ENCODE results near the gene KMT2B.
"Not testable (repeated sequence)": the region's sequence is repeated elsewhere in the genome, so short reads cannot be mapped to it uniquely, and the experiment has no call there.

Gene KMT2B

GRCh38 chr19:35712567-35713505 is 5.0 kb upstream of the KMT2B start:
- no peak for DNase-seq (ENCODE audit: low spot score)

DNA sequence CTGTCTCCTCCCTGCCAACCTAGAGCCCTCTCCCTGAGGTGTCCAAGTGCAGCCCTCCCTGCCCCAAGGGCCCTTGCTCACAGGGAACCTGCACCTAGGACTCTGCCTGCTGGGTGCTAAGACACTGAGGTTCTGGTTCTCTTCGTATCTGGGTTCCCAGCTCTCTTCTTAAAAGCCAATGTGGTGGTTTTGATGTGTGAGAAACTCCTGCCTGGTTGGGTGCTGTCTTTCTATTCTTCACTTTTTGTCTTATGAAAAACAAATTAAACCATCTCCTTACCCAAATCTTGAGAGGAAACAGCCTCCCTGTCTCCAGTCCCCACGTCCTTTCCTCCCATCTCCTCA is 4.3 kb upstream of the KMT2B start:
- DNase-seq (ENCODE audit: low spot score) = no peak

GRCh38 chr19:35713904-35714495 is 3.8 kb upstream of the KMT2B start:
- no peak for DNase-seq (ENCODE audit: low spot score)

DNA sequence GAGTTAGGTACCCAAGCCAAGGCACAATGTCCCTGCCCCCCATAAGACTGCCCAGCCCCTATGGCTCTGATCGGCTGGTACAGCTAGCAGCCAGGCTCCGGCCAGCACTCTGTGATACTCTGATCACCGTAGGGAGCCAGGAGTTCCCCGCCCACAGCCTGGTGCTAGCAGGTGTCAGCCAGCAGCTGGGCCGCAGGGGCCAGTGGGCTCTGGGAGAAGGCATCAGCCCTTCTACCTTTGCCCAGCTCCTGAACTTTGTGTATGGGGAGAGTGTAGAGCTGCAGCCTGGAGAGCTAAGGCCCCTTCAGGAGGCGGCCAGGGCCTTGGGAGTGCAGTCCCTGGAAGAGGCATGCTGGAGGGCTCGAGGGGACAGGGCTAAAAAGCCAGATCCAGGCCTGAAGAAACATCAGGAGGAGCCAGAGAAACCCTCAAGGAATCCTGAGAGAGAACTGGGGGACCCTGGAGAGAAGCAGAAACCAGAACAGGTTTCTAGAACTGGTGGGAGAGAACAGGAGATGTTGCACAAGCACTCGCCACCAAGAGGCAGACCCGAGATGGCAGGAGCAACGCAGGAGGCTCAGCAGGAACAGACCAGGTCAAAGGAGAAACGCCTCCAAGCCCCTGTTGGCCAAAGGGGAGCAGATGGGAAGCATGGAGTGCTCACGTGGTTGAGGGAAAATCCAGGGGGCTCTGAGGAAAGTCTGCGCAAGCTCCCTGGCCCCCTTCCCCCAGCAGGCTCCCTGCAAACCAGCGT is 3.0 kb upstream of the KMT2B start:
- DNase-seq (ENCODE audit: low spot score) = peak; percentile 72

DNA sequence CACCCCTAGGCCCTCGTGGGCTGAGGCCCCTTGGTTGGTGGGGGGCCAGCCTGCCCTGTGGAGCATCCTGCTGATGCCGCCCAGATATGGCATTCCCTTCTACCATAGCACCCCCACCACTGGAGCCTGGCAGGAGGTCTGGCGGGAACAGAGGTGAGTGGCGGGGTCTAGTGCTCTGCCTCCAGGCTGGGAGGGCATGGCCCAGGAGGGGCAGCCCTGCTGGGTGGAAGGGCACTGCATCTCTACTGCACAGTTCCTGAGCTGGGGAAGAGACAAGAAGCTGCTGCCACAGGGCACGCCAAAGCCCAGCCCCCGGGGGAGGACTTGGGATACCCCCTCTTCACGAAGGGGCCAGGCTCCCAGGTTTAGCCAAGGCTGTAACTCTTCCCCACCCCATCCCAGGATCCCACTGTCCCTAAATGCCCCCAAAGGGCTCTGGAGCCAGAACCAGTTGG is 2.4 kb upstream of the KMT2B start:
- DNase-seq (ENCODE audit: low spot score) = no peak

DNA sequence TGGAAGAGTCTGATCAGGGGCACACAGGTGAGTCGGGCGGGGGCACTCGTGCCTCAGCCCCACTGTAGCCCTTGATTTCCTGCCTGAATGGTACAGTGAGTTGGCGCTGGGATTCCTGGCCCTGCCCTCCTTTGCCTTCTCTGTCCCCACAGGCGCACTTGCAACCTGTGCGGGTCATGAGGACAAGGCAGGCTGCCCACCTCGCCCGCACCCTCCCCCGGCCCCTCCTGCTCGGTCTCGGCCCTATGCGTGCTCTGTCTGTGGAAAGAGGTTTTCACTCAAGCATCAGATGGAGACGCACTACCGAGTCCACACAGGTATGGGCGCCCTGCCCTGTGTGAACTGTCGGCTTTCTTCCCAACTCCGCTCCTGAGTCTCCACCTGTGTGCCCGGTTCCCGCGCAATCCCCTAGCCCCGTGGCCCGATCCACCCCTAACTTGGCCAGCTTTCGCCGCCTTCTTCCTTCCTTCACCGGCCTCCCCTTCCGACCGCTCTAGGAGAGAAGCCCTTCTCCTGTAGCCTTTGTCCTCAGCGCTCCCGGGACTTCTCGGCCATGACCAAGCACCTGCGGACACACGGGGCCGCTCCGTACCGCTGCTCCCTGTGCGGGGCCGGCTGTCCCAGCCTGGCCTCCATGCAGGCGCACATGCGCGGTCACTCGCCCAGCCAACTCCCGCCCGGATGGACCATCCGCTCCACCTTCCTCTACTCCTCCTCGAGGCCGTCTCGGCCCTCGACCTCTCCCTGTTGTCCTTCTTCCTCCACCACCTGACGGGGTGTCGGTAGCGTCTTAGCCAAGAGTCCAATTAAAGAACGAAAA is 1.6 kb upstream of the KMT2B start:
- DNase-seq (ENCODE audit: low spot score) = peak; percentile 79

- DNase-seq (ENCODE audit: low spot score) = peak; percentile 100
Observed at GRCh38 chr19:35716801-35717664, 770 bp upstream of the KMT2B start.

DNA sequence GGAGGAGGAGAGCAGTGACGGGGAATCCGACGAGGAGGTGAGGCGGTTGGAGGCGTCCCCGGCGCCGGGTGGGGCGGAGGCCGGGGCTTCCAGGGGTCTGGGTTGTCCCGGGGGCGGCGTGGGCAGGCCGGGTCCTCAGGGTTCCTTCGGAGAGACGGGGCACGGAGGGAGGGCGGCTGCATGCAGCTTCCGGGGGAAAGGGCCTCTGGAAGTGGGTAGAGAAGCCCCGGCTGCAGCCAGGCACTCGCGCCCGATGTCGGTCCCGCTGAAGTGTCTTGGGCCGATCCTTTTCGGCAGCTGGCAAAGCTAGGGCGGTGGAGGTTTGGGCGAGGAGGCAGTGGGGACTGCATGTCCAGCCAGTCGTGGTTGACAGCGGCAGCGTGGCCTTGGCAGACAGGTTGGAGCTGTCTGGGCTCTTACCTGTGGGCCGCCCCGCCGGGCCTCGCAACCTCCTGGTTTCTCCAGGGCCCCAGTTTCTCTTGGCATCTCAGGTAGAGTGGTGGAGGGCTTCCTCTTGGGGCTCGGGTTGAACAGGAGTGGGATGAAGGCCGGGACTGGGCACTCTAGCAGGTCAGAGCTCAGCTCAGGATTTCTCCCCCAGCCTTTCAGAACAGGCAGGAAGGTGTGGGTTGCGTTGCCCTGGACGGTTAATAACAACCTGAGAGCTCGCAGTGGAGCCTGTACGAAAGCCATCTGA is 690 bp downstream of the KMT2B start:
- peak; percentile 52 for DNase-seq (ENCODE audit: low spot score)

DNA sequence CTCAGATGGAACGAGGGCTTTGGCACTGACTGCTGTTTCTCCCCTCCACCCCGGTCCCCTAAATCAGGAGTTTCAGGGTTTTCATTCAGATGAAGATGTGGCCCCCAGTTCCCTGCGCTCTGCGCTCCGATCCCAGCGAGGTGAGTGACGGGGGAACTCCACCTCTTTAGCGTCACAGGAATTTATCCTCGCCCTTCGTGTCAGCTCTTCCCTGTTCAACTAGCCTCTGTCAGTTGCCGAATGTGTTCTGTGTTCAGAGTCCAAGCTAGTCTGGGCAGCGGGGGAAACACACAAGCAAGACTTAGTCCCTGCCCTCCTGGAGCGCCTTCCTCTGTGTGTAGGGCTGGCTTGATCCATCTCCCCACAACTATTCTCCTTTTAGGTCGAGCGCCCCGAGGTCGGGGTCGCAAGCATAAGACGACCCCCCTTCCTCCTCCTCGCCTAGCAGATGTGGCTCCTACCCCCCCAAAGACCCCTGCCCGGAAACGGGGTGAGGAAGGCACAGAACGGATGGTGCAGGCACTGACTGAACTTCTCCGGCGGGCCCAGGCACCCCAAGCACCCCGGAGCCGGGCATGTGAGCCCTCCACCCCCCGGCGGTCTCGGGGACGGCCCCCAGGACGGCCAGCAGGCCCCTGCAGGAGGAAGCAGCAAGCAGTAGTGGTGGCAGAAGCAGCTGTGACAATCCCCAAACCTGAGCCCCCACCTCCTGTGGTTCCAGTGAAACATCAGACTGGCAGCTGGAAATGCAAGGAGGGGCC is 1.8 kb downstream of the KMT2B start:
- DNase-seq (ENCODE audit: low spot score) = no peak

GRCh38 chr19:35720163-35720524 is 2.3 kb downstream of the KMT2B start:
- DNase-seq (ENCODE audit: low spot score) = no peak

DNA sequence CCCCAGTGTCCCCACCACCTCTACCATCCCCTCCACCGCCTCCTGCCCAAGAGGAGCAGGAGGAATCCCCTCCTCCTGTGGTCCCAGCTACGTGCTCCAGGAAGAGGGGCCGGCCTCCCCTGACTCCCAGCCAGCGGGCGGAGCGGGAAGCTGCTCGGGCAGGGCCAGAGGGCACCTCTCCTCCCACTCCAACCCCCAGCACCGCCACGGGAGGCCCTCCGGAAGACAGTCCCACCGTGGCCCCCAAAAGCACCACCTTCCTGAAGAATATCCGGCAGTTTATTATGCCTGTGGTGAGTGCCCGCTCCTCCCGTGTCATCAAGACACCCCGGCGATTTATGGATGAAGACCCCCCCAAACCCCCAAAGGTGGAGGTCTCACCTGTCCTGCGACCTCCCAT is 2.8 kb downstream of the KMT2B start:
- DNase-seq (ENCODE audit: low spot score) = no peak

- DNase-seq (ENCODE audit: low spot score) = no peak
Observed at GRCh38 chr19:35721374-35721773, 3.6 kb downstream of the KMT2B start.

GRCh38 chr19:35722461-35722860 is 4.7 kb downstream of the KMT2B start:
- no peak for DNase-seq (ENCODE audit: low spot score)

DNA sequence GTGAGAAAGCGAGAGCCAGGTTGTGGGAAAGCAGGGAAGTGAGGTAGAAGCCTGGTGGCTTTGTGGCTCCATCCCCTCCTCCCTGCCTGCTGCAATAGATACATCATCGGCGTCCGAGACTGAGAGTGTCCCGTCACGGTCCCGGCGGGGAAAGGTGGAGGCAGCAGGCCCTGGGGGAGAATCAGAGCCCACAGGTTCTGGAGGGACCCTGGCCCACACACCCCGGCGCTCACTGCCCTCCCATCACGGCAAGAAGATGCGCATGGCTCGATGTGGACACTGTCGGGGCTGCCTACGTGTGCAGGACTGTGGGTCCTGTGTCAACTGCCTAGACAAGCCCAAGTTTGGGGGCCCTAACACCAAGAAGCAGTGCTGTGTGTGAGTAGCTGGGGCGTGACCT is 5.1 kb downstream of the KMT2B start:
- no peak for DNase-seq (ENCODE audit: low spot score)

DNA sequence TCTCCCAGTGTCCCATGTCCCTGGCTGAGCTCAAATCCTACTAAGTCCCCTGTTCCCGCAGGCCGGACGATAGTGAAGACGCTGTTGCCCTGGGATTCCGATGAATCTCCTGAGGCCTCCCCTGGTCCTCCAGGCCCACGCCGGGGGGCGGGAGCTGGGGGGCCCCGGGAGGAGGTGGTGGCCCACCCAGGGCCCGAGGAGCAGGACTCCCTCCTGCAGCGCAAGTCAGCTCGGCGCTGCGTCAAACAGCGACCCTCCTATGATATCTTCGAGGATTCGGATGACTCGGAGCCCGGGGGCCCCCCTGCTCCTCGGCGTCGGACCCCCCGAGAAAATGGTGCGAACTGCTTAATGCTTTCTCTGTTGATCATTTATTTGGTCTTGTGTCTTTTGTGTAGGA is 5.9 kb downstream of the KMT2B start:
- DNase-seq (ENCODE audit: low spot score) = no peak

- DNase-seq (ENCODE audit: low spot score) = not testable (repeated sequence)
Observed at GRCh38 chr19:35724132-35724531, 6.3 kb downstream of the KMT2B start.

DNA sequence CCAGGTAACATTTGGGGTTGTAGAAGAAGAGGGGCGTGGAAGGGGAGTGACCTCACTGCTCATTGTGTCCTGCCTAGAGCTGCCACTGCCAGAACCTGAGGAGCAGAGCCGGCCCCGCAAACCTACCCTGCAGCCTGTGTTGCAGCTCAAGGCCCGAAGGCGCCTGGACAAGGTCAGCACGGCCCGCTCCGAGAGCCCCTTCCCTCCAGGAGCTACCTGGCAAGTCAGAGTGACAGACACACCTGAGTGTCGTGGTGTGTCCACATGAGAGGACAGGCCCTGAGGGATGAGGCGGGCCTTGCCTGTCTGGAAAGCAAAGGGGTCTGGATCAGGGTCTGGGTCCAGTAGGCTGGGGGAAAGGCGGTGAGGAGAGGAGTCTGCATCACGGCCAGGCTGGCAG is 6.8 kb downstream of the KMT2B start:
- no peak for DNase-seq (ENCODE audit: low spot score)

DNA sequence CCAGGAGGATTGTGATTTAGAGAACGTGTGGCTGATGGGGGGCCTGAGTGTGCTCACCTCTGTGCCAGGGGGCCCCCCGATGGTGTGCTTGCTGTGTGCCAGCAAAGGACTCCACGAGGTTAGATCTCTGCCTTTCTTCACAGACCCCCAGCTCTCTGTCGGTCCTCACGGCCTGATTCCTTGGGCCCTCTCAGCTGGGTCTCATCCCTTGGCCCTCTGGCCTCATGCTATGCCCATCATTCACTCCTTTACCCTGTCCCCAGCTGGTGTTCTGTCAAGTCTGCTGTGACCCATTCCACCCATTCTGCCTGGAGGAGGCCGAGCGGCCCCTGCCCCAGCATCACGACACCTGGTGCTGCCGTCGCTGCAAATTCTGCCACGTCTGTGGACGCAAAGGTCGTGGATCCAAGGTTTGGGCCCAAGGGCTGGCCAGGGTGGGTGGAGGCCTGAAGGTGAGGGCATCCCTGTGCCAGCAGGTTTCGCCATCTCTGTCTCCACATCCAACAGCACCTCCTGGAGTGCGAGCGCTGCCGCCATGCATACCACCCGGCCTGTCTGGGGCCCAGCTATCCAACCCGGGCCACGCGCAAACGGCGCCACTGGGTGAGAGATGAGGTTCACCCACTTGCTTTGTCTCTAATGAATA is 7.5 kb downstream of the KMT2B start:
- DNase-seq (ENCODE audit: low spot score) = no peak

All from HuH-7 (cell line).